Endothelial cell of hepatic sinusoid (primary cell): ENCODE measurements around the gene ACSS1.

Experiments used
- in situ Hi-C: cut with HindIII; loops from 2 replicates; pipeline ENCODE4 v1.10.0; 2017; ENCODE audit warnings: low sequenced_read_pairs

ACSS1 gene

GRCh38 chr20:25048519-25048952, 9.4 kb downstream of the ACSS1 start:
- in situ Hi-C loops: no loop called here

GRCh38 chr20:25047766-25048165, 10.2 kb downstream of the ACSS1 start:
- in situ Hi-C loops: no loop called here

GRCh38 chr20:25046736-25047666, 10.9 kb downstream of the ACSS1 start:
- in situ Hi-C loops: no loop called here

GRCh38 chr20:25046181-25046641, 11.7 kb downstream of the ACSS1 start:
- in situ Hi-C loops: no loop called here

GRCh38 chr20:25045343-25045712, 12.6 kb downstream of the ACSS1 start:
- in situ Hi-C loops: no loop called here

GRCh38 chr20:25044660-25045342, 13.1 kb downstream of the ACSS1 start:
- in situ Hi-C loops: no loop called here

GRCh38 chr20:25044261-25044560, 13.7 kb downstream of the ACSS1 start:
- in situ Hi-C loops: no loop called here

GRCh38 chr20:25043499-25044260, 14.3 kb downstream of the ACSS1 start:
- in situ Hi-C loops: no loop called here

- in situ Hi-C loops: no loop called here
These were observed 15.1 kb downstream of the ACSS1 start for GRCh38 chr20:25042531-25043498.

GRCh38 chr20:25041813-25042530, 16.0 kb downstream of the ACSS1 start:
- in situ Hi-C loops: no loop called here

- in situ Hi-C loops: no loop called here
These were observed 17.5 kb downstream of the ACSS1 start for GRCh38 chr20:25040438-25040831.

- in situ Hi-C loops: no loop called here
These were observed 18.1 kb downstream of the ACSS1 start for GRCh38 chr20:25039697-25040437.

- in situ Hi-C loops: no loop called here
These were observed 19.3 kb downstream of the ACSS1 start for GRCh38 chr20:25038591-25039015.

GRCh38 chr20:25038103-25038410, 19.9 kb downstream of the ACSS1 start:
- in situ Hi-C loops: no loop called here

- in situ Hi-C loops: no loop called here
These were observed 20.4 kb downstream of the ACSS1 start for GRCh38 chr20:25037288-25038102.

GRCh38 chr20:25036331-25036936, 21.5 kb downstream of the ACSS1 start:
- in situ Hi-C loops: no loop called here

- in situ Hi-C loops: no loop called here
These were observed 22.0 kb downstream of the ACSS1 start for GRCh38 chr20:25035921-25036320.

- in situ Hi-C loops: no loop called here
These were observed 24.0 kb downstream of the ACSS1 start for GRCh38 chr20:25033924-25034300.
